AG04449 (cell line): Measurements from ENCODE around the gene LDB1.
A peak's percentile ranks its signal among the peaks of the same experiment; 100 is the strongest.

Source experiments
- CTCF ChIA-PET: fragments of 350-600 bp; formaldehyde crosslinking; extraction: SDS; loops from one replicate; lab custom pipeline; 2021; ENCODE audit warnings: antibody characterized with exemption; lab: Yijun Ruan, JAX
- POLR2A ChIA-PET: fragments of 400-600, 350-600 bp; formaldehyde crosslinking; extraction: SDS; loops from one replicate; lab custom pipeline; 2020; ENCODE audit warnings: antibody characterized with exemption, inconsistent platforms; lab: Yijun Ruan, JAX
- DNase-seq: peaks from one replicate; pipeline ENCODE4 v3.0.0-alpha.2; 2010; ENCODE audit warnings: low read depth, low spot score
- H3K4me3 ChIP-seq: 2 replicates; pipeline ENCODE4 v1.5.1; 2011; ENCODE audit warnings: low read depth, mild to moderate bottlenecking, control low read depth, low read length
- CTCF ChIP-seq: IDR thresholded peaks from one replicate; pipeline ENCODE4 v1.5.1; 2011; ENCODE audit warnings: mild to moderate bottlenecking, moderate library complexity, low read length, control low read depth, inconsistent platforms; ENCODE audit not compliant: insufficient read depth; ENCODE audit errors: missing control alignments

Gene LDB1

GRCh38 chr10:102122450-102122849 is 2.3 kb upstream of the LDB1 start:
- H3K4me3 ChIP-seq = no peak overlapping the region
- ChIA-PET CTCF (interaction anchor here (1.4 to 3.1 kb wide), 4 partner anchors 9 to 282 kb away, joined by 3 to 48 read pairs (median 9); partner anchors contain the start of gene PPRC1), POLR2A (interaction anchor here (1.1 kb wide), 1 partner anchor 32 kb away, joined by 3 read pairs; no protein-coding TSS in a partner anchor)
- no peak for TF ChIP-seq CTCF
- DNase-seq = no peak

- ChIA-PET CTCF (interaction anchor here (1.1 to 3.1 kb wide), 4 partner anchors 10 to 281 kb away, joined by 3 to 48 read pairs (median 8); partner anchors contain the start of gene PPRC1), POLR2A (interaction anchor here (1.1 kb wide), 1 partner anchor 32 kb away, joined by 3 read pairs; no protein-coding TSS in a partner anchor)
- peak overlapping the region; percentile 91 for H3K4me3 ChIP-seq
- TF ChIP-seq CTCF = peak; percentile 50
- no peak for DNase-seq
Measured at GRCh38 chr10:102121739-102122372, 1.7 kb upstream of the LDB1 start.

GRCh38 chr10:102120991-102121738 is 997 bp upstream of the LDB1 start:
- H3K4me3 ChIP-seq = peak overlapping the region; percentile 91
- TF ChIP-seq CTCF = no peak
- no peak for DNase-seq
- POLR2A ChIA-PET = interaction anchor here (1.1 to 1.4 kb wide), 2 partner anchors 11 to 33 kb away, joined by 3 to 4 read pairs; no protein-coding TSS in a partner anchor
- CTCF ChIA-PET = interaction anchor here (1.0 to 3.1 kb wide), 5 partner anchors 10 to 281 kb away, joined by 3 to 48 read pairs (median 4); partner anchors contain the start of gene PPRC1

- no peak for TF ChIP-seq CTCF
- CTCF ChIA-PET = interaction anchor here (1.3 to 1.7 kb wide), 3 partner anchors 12 to 46 kb away, joined by 3 to 11 read pairs (median 5); partner anchors contain the start of gene PPRC1
- H3K4me3 ChIP-seq = peak overlapping the region; percentile 91
- no peak for DNase-seq
- POLR2A ChIA-PET = interaction anchor here (1.4 kb wide), 1 partner anchor 13 kb away, joined by 4 read pairs; no protein-coding TSS in a partner anchor
Measured at GRCh38 chr10:102119417-102120141, 589 bp downstream of the LDB1 start.

- ChIA-PET POLR2A (interaction anchor here (1.2 kb wide), 1 partner anchor 21 kb away, joined by 3 read pairs; no protein-coding TSS in a partner anchor), CTCF (interaction anchor here (1.0 to 1.7 kb wide), 7 partner anchors 9 to 283 kb away, joined by 3 to 11 read pairs (median 3); partner anchors contain the start of gene PPRC1)
- peak overlapping the region; percentile 91 for H3K4me3 ChIP-seq
- no peak for DNase-seq
- no peak for TF ChIP-seq CTCF
Measured at GRCh38 chr10:102118867-102119266, 1.3 kb downstream of the LDB1 start.
